ENCODE results near the gene RUSF1.
A peak's percentile ranks its signal among the peaks of the same experiment; 100 is the strongest.

RUSF1 gene

GRCh38 chr16:31458073-31458843, 49.9 kb downstream of the RUSF1 start:
- TF ChIP-seq CTCF (IDR thresholded peaks at IDR 0.05; ENCODE audit: extremely low read depth, missing control alignments) = peak; percentile 11
- peak; percentile 58 for DNase-seq (ENCODE audit: low spot score)

- no peak for DNase-seq (ENCODE audit: low spot score)
- TF ChIP-seq CTCF (IDR thresholded peaks at IDR 0.05; ENCODE audit: extremely low read depth, missing control alignments) = no peak
Observed at GRCh38 chr16:31456988-31457360, 51.2 kb downstream of the RUSF1 start.

- peak; percentile 20 for DNase-seq (ENCODE audit: low spot score)
- peak; percentile 16 for TF ChIP-seq CTCF (IDR thresholded peaks at IDR 0.05; ENCODE audit: extremely low read depth, missing control alignments)
Observed at GRCh38 chr16:31455601-31456314, 52.4 kb downstream of the RUSF1 start.

GRCh38 chr16:31453255-31454204, 54.7 kb downstream of the RUSF1 start:
- DNase-seq (ENCODE audit: low spot score) = no peak
- no peak for TF ChIP-seq CTCF (IDR thresholded peaks at IDR 0.05; ENCODE audit: extremely low read depth, missing control alignments)

- DNase-seq (ENCODE audit: low spot score) = no peak
- no peak for TF ChIP-seq CTCF (IDR thresholded peaks at IDR 0.05; ENCODE audit: extremely low read depth, missing control alignments)
Observed at GRCh38 chr16:31452631-31453106, 55.5 kb downstream of the RUSF1 start.

DNA sequence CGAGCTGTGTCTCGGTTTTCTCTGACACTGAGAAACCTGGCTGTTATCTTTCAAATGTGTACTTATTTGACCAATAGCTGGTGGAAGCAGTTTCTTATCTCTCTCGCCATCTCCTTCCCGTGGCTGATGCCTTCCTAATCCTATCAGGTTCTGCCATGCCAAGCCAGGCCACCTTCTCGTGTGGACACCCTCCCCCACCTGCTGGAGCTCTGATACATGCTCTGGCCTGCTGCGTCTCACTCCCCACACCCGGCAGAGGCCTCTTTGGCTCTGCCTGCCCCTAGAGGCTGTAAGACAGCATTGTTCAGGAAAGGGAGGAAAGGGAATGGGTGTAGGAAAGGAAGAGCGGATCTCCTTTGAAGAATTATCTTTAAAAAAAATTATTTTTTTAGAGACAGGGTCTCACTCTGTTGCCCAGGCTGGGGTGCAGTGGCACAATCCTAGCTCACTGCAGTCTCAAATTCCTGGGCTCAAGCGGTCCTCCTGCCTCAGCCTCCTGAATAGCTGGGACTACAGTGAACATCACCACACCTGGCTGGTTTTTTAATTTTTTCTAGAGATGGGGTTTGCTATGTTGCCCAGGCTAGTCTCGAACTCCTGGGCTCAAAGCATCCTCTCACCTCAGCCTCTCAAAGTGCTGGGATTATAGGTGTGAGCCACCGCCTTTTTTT, 56.4 kb downstream of the RUSF1 start:
- no peak for DNase-seq (ENCODE audit: low spot score)
- TF ChIP-seq CTCF (IDR thresholded peaks at IDR 0.05; ENCODE audit: extremely low read depth, missing control alignments) = no peak
